PFSK-1 (cell line): Measurements from ENCODE around the gene ADAMTSL1.

Source experiments
- FOXP2 ChIP-seq: optimal IDR thresholded peaks from 2 replicates; pipeline ENCODE3; 2011; ENCODE audit warnings: borderline replicate concordance, control low read depth, inconsistent platforms; ENCODE audit not compliant: insufficient read depth; ENCODE audit errors: extremely low read length, extremely low read depth
- POLR2AphosphoS5 ChIP-seq: IDR thresholded peaks from 2 replicates; pipeline ENCODE4 v1.6.1; 2012; ENCODE audit warnings: low read depth, mild to moderate bottlenecking, control low read depth, low read length, moderate library complexity
- SIN3A ChIP-seq: IDR thresholded peaks from 2 replicates; pipeline ENCODE4 v1.6.1; 2012; ENCODE audit warnings: mild to moderate bottlenecking, low read length, moderate library complexity, borderline replicate concordance; ENCODE audit not compliant: insufficient read depth
- TAF1 ChIP-seq: IDR thresholded peaks from 2 replicates; pipeline ENCODE4 v1.6.1; 2012; ENCODE audit warnings: low read length, control low read depth, borderline replicate concordance; ENCODE audit not compliant: insufficient read depth
- TF ChIP-seq, protein P1 (sequence below), 2 experiments: IDR thresholded peaks; 2 replicates each; pipeline versions ENCODE4 v1.6.1 to v1.8.0; 2011 to 2012; ENCODE audit warnings: low read depth in 2 of 2, low read length in 2 of 2, control low read depth in 1 of 2, inconsistent platforms in 1 of 2, mild to moderate bottlenecking in 1 of 2, moderate library complexity in 1 of 2; ENCODE audit not compliant: insufficient read depth in 1 of 2

The ADAMTSL1 gene

DNA sequence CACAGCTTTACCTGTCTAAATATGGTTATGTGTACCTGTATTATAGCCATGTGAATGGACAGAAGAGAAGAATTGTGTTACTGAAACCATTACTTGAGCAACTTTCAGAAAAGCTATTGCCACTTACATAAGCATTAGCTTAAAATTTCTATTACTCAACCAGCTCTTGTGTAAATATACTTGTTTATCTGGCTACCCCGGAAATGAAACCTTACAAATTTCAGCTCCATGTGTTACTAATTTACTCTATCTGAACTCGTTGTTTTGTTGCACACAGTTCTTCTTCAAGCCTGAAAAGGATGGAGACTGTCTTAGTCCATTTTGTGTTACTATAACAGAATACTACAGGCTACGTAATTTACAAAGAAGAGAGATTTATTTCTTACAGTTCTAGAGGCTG, 22.5 kb upstream of the ADAMTSL1 start:
- TF ChIP-seq FOXP2 = no peak
- TF ChIP-seq, protein P1, sequence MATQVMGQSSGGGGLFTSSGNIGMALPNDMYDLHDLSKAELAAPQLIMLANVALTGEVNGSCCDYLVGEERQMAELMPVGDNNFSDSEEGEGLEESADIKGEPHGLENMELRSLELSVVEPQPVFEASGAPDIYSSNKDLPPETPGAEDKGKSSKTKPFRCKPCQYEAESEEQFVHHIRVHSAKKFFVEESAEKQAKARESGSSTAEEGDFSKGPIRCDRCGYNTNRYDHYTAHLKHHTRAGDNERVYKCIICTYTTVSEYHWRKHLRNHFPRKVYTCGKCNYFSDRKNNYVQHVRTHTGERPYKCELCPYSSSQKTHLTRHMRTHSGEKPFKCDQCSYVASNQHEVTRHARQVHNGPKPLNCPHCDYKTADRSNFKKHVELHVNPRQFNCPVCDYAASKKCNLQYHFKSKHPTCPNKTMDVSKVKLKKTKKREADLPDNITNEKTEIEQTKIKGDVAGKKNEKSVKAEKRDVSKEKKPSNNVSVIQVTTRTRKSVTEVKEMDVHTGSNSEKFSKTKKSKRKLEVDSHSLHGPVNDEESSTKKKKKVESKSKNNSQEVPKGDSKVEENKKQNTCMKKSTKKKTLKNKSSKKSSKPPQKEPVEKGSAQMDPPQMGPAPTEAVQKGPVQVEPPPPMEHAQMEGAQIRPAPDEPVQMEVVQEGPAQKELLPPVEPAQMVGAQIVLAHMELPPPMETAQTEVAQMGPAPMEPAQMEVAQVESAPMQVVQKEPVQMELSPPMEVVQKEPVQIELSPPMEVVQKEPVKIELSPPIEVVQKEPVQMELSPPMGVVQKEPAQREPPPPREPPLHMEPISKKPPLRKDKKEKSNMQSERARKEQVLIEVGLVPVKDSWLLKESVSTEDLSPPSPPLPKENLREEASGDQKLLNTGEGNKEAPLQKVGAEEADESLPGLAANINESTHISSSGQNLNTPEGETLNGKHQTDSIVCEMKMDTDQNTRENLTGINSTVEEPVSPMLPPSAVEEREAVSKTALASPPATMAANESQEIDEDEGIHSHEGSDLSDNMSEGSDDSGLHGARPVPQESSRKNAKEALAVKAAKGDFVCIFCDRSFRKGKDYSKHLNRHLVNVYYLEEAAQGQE (IDR thresholded peaks at IDR 0.05; ENCODE audit: insufficient read depth in 1 of 2, low read depth in 2 of 2, low read length in 2 of 2) = no peak
- TF ChIP-seq TAF1 = no peak
- TF ChIP-seq SIN3A = no peak
- no peak for TF ChIP-seq POLR2AphosphoS5

GRCh38 chr9:18452276-18452675, 21.7 kb upstream of the ADAMTSL1 start:
- TF ChIP-seq TAF1 (no peak), POLR2AphosphoS5 (no peak), SIN3A (no peak), FOXP2 (no peak)
- TF ChIP-seq, protein P1 (IDR thresholded peaks at IDR 0.05; ENCODE audit: insufficient read depth in 1 of 2, low read depth in 2 of 2, low read length in 2 of 2) = no peak

GRCh38 chr9:18456624-18457237, 17.2 kb upstream of the ADAMTSL1 start:
- TF ChIP-seq TAF1 = no peak
- TF ChIP-seq, protein P1 (IDR thresholded peaks at IDR 0.05; ENCODE audit: insufficient read depth in 1 of 2, low read depth in 2 of 2, low read length in 2 of 2) = no peak
- no peak for TF ChIP-seq POLR2AphosphoS5
- TF ChIP-seq SIN3A = no peak
- no peak for TF ChIP-seq FOXP2

DNA sequence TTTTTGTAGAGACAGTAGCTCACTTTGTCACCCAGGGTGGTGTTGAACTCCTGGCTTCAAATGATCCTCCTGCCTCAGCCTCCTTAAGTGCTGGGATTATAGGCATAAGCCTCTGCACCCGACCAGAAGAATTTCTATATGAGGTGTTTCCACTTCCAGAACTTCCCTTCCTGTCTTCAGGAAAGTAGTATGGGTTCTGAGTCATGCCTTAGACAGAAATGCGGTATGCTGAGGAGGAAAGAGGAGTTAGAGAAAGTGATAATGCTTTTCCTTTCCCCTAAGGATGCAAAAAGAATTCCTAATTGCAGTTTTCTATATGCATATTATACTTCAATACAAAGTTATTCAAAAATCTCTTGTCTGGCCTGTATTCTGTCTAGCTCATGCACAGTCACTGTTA, 16.4 kb upstream of the ADAMTSL1 start:
- TF ChIP-seq TAF1 = no peak
- TF ChIP-seq FOXP2 = no peak
- TF ChIP-seq POLR2AphosphoS5 = no peak
- TF ChIP-seq, protein P1 (IDR thresholded peaks at IDR 0.05; ENCODE audit: insufficient read depth in 1 of 2, low read depth in 2 of 2, low read length in 2 of 2) = no peak
- no peak for TF ChIP-seq SIN3A

GRCh38 chr9:18459962-18460584, 13.9 kb upstream of the ADAMTSL1 start:
- no peak for TF ChIP-seq TAF1
- TF ChIP-seq SIN3A = no peak
- TF ChIP-seq FOXP2 = no peak
